ENCODE data around the gene NDUFA13.

Gene NDUFA13

GRCh38 chr19:19534556-19535265 lies 18.7 kb downstream of the NDUFA13 start:
- no peak for DNase-seq

DNA sequence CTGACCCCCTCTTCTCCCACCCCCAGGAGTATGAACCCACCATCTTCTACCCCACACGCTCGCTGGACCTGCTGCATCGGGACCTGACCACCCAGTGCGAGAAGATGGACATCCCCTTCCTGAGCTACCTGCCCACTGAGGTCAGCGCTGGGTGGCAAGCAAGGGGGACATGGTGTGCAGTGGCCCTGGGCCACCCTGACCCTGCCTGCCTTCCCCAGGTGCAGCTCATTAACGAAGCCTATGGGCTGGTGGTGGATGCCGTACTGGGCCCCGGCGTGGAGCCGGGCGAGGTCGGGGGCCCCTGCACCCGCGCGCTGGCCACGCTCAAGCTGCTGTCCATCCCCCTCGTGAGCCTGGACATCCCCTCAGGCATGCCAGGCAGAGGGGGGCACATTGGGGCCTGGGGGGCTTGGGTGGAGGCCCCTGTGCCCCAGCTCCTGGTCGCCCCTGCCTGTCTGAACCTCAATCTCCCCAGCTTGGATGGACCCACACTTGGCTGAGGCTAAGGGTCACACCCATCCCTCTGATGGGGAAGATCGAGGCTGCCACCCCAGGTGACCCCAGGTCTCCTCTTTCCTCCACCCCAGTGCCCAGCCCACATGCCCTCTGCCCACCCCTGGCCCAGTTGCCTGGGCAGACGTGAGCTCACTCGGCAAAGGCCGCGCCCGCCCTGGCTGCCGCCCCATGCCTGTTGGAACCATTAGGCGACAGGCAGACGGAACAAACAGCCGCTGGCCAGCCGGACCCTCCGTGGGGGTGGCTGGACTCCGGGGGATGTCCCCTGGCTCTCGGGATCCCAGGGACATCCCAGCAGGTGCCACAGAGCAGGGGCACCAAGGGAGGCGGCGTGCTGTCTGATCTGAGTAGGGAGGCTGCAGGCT lies 19.5 kb downstream of the NDUFA13 start:
- no peak for DNase-seq

DNA sequence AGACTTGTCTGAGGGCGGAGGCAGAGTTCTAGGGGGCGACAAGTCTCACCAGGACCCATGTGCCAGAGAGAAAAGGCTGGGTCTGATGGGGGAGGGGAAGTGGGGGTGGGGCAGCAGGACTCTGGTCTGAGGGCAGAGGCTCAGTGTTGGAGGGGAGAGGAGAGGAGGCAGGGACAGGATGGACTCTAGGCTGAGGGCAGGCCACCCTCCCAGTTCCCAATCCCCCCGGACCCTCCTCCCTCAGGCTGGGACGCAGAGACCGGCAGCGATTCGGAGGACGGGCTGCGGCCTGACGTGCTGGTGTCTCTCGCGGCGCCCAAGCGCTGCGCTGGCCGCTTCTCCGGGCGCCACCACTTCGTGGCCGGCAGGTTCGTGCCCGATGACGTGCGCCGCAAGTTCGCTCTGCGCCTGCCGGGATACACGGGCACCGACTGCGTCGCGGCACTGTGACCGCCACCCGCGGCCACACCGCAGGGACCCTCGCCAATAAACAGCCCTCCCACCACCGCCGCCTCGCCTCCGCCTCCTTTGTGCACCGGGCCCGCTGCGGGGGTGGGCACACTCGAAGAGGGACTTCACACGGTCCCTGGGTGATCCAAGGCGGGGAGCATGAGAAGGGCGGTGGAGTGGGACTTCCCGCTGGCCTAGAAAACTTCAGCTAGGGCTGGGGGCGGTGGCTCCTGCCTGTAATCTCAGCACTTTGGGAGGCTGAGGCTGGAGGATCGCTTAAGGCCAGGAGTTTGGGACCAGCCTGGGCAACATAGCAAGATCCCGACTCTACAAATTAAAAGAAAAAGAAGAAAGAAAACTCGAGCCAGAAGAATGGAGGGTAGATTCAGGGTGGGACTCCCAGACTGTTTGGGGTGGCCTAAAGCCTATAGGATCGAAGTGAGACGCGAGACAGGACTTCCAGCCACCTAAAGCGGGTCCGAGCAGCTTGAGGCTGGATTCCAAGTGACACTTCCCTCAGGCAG lies 21.3 kb downstream of the NDUFA13 start:
- no peak for DNase-seq

- DNase-seq = no peak
Observed at GRCh38 chr19:19538061-19538784, 22.2 kb downstream of the NDUFA13 start, which contains the start of gene CILP2. Gene CILP2 (plus strand): TSS chr19:19538265. CDS start chr19:19538350, 85 bp downstream.

GRCh38 chr19:19538785-19539166 lies 22.8 kb downstream of the NDUFA13 start:
- no peak for DNase-seq

GRCh38 chr19:19539698-19540063 lies 23.7 kb downstream of the NDUFA13 start:
- DNase-seq = no peak

DNA sequence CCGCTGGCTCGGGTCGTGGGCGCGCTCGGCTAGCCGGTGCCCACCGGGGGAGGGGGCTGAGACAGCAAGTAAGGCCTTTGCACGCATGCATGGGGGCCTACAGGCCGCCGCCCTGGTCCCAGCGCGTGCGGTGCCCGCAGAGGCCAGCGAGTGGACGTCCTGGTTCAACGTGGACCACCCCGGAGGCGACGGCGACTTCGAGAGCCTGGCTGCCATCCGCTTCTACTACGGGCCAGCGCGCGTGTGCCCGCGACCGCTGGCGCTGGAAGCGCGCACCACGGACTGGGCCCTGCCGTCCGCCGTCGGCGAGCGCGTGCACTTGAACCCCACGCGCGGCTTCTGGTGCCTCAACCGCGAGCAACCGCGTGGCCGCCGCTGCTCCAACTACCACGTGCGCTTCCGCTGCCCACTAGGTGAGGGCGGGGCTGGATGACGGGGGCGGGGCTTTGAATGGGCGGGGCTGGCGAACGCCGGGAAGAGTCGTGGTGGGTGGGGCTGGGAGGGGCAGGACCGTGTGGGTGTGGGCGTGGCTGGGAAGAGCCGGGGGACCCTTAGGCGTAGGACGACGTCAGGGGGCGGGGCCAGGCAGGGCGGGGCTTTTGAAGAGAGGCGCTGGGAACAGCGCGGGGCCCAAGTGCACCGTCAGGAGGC lies 24.2 kb downstream of the NDUFA13 start:
- DNase-seq = no peak

DNA sequence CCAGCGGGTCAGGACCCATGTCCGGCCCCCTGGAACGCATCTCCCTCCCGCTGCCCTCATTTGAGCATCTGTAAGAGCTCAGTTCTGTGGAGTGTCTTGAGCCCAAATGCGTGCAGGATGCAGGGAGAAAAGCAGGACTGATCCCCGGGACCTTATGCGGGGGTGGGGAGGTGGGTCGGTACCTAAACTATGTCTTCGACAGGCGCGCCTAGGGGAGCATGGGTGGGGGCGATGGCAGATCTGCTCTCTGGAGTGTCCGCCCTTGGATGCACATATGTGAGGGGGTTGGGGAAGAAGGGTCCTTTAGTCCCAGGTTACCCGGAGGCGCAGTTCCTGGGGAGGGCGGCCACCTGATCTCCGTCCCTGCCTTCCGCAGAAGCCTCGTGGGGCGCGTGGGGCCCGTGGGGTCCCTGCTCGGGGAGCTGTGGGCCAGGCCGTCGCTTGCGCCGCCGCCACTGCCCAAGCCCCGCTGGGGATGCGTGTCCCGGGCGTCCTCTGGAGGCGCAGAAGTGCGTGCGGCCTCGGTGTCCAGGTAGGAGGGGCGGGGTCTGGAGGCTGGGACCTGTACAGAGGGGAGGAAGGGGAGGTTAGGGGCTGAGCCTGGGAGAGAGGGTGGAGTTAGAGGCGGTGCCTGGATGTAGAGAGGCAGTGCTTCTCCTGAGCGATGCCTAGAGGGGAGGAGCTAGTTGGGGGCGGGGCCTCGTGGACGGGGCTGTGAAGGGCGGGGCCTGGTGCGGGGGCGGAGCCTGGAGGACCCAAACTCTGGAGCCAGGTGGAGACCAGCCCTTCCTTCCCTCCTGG lies 24.9 kb downstream of the NDUFA13 start:
- no peak for DNase-seq

- DNase-seq = no peak
Observed at GRCh38 chr19:19541616-19542015, 25.6 kb downstream of the NDUFA13 start.

DNA sequence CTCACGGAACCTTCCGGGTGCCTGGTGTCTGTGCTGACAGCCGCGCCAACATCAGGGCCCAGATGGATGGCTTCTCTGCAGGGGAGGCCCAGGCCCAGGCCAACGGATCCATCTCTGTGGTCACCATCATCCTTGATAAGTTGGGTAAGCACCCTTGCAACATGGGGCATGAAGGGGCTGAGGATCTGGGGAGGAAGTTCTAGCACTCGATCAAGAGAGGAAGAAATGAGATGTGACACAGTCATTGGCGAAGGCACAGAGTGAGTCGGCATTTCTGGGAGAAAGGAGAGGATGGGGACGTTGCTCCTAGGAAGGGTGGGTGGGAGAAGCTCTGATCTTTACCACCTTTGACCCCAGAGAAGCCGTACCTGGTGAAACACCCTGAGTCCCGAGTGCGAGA lies 26.5 kb downstream of the NDUFA13 start:
- no peak for DNase-seq

GRCh38 chr19:19543101-19543500 lies 27.1 kb downstream of the NDUFA13 start:
- no peak for DNase-seq

- DNase-seq = no peak
Observed at GRCh38 chr19:19543640-19544039, 27.6 kb downstream of the NDUFA13 start.

- no peak for DNase-seq
Observed at GRCh38 chr19:19544257-19544953, 28.4 kb downstream of the NDUFA13 start.

DNA sequence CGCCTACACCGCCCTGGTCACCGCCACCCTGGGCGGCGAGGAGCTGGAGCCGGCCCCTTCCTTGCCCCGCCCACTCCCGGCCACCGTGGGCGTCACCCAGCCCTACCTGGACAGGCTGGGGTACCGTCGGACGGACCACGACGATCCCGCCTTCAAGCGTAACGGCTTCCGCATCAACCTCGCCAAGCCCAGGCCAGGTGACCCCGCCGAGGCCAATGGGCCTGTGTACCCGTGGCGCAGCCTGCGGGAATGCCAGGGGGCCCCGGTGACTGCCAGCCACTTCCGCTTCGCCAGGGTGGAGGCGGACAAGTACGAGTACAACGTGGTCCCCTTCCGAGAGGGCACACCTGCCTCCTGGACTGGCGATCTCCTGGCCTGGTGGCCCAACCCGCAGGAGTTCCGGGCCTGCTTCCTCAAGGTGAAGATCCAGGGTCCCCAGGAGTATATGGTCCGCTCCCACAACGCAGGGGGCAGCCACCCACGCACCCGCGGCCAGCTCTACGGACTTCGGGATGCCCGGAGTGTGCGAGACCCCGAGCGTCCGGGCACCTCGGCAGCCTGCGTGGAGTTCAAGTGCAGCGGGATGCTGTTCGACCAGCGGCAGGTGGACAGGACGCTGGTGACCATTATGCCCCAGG lies 29.0 kb downstream of the NDUFA13 start:
- no peak for DNase-seq

- DNase-seq = no peak
Observed at GRCh38 chr19:19545707-19546106, 29.7 kb downstream of the NDUFA13 start.

DNA sequence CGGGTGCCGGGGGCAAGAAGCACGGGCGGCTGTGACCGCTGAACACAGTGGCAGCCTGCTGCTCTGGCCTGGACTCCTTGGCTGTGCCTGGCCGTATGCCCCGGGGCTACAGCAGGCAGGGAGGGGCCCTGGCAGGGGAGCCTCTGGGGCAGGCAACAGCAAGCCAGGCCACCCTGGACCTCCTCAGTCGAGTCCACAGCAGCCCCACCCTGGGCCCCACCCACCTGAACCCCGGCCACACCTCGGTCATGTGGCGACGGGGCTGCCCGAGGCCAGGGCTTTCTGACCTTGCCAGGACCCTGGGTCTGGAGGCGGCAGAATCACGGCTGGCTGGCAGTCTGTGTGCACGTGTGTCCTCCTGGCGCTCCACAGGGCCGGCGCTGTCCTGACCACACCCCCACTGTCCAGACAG lies 30.7 kb downstream of the NDUFA13 start:
- no peak for DNase-seq

- no peak for DNase-seq
Observed at GRCh38 chr19:19547674-19548336, 31.8 kb downstream of the NDUFA13 start.

GRCh38 chr19:19548915-19549759 lies 33.1 kb downstream of the NDUFA13 start:
- DNase-seq = no peak
